Thyroid gland (tissue), 4 donors: ENCODE data around the gene XRCC3.
"Not testable (repeated sequence)": the region's sequence is repeated elsewhere in the genome, so short reads cannot be mapped to it uniquely, and the experiment has no call there.

Experiments used
- POLR2A ChIP-seq, 2 donors: fragments of 450-650 bp; IDR thresholded peaks; one replicate each; pipeline ENCODE4 v1.6.1; 2017; ENCODE audit warnings: antibody characterized with exemption in 2 of 2, mild to moderate bottlenecking in 2 of 2, moderate library complexity in 1 of 2
- TF ChIP-seq, protein P1 (sequence below), 6 experiments: fragments of 200-600 bp in 3 of 6; fragments of 450-650 bp in 3 of 6; sonication (generic) in 3 of 6; IDR thresholded peaks; one replicate each; pipeline ENCODE4 v1.5.1; 2016 to 2019; ENCODE audit warnings: antibody characterized with exemption in 6 of 6, mild to moderate bottlenecking in 2 of 6, inconsistent platforms in 1 of 6, moderate library complexity in 1 of 6

DNA sequence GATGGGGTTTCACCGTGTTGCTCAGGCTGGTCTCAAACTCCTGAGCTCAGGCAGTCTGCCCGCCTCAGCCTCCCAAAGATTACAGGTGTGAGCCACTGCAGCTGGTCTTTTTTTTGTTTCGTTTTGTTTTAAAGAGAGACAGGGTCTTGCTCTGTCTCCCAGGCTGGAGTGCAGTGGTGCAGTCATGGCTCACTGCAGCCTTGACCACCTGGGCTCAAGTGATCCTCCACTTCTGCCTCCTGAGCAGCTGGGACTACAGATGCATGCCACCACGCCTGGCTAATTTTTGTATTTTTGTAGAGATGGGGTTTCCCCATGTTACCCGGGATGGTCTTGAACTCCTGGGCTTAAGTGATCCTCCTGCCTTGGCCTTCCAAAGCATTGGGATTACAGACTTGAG lies 23.6 kb downstream of the XRCC3 start:
- TF ChIP-seq, protein P1, sequence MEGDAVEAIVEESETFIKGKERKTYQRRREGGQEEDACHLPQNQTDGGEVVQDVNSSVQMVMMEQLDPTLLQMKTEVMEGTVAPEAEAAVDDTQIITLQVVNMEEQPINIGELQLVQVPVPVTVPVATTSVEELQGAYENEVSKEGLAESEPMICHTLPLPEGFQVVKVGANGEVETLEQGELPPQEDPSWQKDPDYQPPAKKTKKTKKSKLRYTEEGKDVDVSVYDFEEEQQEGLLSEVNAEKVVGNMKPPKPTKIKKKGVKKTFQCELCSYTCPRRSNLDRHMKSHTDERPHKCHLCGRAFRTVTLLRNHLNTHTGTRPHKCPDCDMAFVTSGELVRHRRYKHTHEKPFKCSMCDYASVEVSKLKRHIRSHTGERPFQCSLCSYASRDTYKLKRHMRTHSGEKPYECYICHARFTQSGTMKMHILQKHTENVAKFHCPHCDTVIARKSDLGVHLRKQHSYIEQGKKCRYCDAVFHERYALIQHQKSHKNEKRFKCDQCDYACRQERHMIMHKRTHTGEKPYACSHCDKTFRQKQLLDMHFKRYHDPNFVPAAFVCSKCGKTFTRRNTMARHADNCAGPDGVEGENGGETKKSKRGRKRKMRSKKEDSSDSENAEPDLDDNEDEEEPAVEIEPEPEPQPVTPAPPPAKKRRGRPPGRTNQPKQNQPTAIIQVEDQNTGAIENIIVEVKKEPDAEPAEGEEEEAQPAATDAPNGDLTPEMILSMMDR (IDR thresholded peaks at IDR 0.05) = not testable (repeated sequence)
- TF ChIP-seq POLR2A (IDR thresholded peaks at IDR 0.05) = not testable (repeated sequence)
